ENCODE measurements around the gene TRDN.

Gene TRDN

DNA sequence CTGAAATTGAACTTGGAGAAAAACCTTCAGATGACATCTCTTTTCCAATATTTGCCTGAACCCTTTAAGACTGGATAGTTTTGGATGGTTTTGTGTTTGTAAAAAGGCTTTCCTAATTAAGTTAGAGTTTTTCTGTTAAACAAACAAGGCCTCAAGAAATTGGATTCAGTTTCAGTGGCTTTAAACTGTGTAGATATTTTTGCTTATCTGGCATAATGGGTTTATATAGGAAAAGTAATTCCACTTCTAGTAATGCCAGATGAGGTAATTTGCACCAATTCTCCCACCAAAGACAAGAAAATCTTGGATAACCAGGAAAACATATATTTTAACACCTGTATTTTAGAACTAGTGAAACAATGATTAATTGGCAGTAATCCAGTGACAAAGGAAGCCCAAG lies 12.0 kb upstream of the TRDN start:
- TF ChIP-seq EZH2phosphoT487 (IDR thresholded peaks at IDR 0.05; ENCODE audit: borderline replicate concordance), result no peak
- TF ChIP-seq, protein P1, sequence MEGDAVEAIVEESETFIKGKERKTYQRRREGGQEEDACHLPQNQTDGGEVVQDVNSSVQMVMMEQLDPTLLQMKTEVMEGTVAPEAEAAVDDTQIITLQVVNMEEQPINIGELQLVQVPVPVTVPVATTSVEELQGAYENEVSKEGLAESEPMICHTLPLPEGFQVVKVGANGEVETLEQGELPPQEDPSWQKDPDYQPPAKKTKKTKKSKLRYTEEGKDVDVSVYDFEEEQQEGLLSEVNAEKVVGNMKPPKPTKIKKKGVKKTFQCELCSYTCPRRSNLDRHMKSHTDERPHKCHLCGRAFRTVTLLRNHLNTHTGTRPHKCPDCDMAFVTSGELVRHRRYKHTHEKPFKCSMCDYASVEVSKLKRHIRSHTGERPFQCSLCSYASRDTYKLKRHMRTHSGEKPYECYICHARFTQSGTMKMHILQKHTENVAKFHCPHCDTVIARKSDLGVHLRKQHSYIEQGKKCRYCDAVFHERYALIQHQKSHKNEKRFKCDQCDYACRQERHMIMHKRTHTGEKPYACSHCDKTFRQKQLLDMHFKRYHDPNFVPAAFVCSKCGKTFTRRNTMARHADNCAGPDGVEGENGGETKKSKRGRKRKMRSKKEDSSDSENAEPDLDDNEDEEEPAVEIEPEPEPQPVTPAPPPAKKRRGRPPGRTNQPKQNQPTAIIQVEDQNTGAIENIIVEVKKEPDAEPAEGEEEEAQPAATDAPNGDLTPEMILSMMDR (conservative IDR thresholded peaks at IDR 0.05; ENCODE audit: low read length), result no peak

DNA sequence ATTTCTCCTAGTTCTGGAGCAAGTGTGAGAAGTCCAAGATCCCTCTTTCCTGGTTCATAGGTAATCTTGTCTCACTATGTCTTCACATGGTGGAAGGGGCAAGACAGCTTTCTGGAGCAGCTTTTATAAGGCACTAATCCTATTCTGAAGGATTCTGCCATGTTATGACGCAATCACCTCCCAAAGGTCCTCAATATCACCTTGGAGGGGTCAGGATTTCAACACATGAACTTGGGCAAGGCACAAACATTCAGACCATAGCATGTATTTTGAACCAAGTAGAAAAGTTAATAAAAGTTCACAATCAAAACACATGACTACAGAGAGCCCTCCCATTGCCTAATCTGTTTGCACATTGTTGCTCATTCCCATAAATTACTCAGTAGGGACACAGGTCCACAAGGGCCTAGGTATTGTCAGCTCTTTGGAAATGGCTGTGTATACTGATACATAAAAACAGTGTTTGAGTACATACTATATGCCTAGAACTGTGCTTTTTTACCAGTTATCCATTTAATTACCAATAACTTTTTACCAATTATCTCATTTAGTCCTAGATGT lies 11.3 kb upstream of the TRDN start:
- Histone ChIP-seq H4K20me1 (ENCODE audit: insufficient read depth, low read length, poor library complexity, severe bottlenecking) (no peaks in the 10 kb centered on the region), H3K9me3 (ENCODE audit: insufficient read depth, low read depth, low read length) (no peaks in the 10 kb centered on the region), H3K79me2 (ENCODE audit: insufficient read depth, low read length) (no peaks in the 10 kb centered on the region), H3K36me3 (ENCODE audit: insufficient read depth, low read length) (no peaks in the 10 kb centered on the region), H3F3A (ENCODE audit: low read depth) (no peaks in the 10 kb centered on the region), H2AFZ (ENCODE audit: low read length) (no peak overlapping the region), H3K27me3 (ENCODE audit: insufficient read depth, low read length, poor library complexity, severe bottlenecking) (no peaks in the 10 kb centered on the region), H3K9me2 (replicated peaks; ENCODE audit: low read depth, low read length) (no peaks in the 10 kb centered on the region), H3K4me2 (ENCODE audit: low read depth, low read length, poor library complexity, severe bottlenecking) (no peak overlapping the region), H3K4me1 (ENCODE audit: insufficient read depth, low read length, poor library complexity, severe bottlenecking) (peaks cover 5% of the 10 kb centered on the region), H3K9ac (ENCODE audit: low read depth, low read length, poor library complexity, severe bottlenecking) (no peak overlapping the region), H3K4me3 (ENCODE audit: low read length, poor library complexity, severe bottlenecking) (no peak overlapping the region)
- TF ChIP-seq, protein P1 (conservative IDR thresholded peaks at IDR 0.05; ENCODE audit: low read length), result no peak
- TF ChIP-seq EZH2phosphoT487 (IDR thresholded peaks at IDR 0.05; ENCODE audit: borderline replicate concordance), result no peak

More for the DNA sequence above, 12.0 kb upstream of the TRDN start:
- H3K4me1 ChIP-seq (ENCODE audit: insufficient read depth, low read length, poor library complexity, severe bottlenecking), result peaks cover 5% of the 10 kb centered on the region
- no peaks in the 10 kb centered on the region for H3K9me2 ChIP-seq (replicated peaks; ENCODE audit: low read depth, low read length)
- H3K9me3 ChIP-seq (ENCODE audit: insufficient read depth, low read depth, low read length), result no peaks in the 10 kb centered on the region
- no peak overlapping the region for H3K4me2 ChIP-seq (ENCODE audit: low read depth, low read length, poor library complexity, severe bottlenecking)
- no peaks in the 10 kb centered on the region for H3K27me3 ChIP-seq (ENCODE audit: insufficient read depth, low read length, poor library complexity, severe bottlenecking)
- H3K79me2 ChIP-seq (ENCODE audit: insufficient read depth, low read length), result no peaks in the 10 kb centered on the region
- no peaks in the 10 kb centered on the region for H3K36me3 ChIP-seq (ENCODE audit: insufficient read depth, low read length)
- no peaks in the 10 kb centered on the region for H4K20me1 ChIP-seq (ENCODE audit: insufficient read depth, low read length, poor library complexity, severe bottlenecking)
- H2AFZ ChIP-seq (ENCODE audit: low read length), result 0 out of 2 replicates have a peak overlapping the region, but pooled peaks have one; percentile 31
- H3F3A ChIP-seq (ENCODE audit: low read depth), result no peaks in the 10 kb centered on the region
- no peak overlapping the region for H3K4me3 ChIP-seq (ENCODE audit: low read length, poor library complexity, severe bottlenecking)
- H3K9ac ChIP-seq (ENCODE audit: low read depth, low read length, poor library complexity, severe bottlenecking), result no peak overlapping the region

DNA sequence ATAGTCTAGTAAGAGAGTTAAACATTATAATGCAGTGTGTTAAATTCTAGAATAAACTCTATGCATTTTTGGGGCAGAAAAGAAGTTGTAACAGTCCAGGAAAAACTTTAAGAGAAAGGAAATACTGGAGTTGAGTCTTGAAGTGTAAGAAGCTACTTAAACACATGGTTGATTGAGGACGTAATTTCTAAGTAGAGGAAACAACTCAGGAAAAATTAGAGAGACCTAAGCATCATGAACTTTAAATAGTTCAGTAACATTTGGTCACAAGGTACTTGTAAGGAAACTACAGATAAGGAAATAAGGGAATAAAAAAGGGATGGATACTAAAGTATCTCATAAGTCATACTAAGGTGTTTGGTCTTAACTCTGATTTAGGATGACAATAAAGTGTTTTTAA lies 4.7 kb upstream of the TRDN start:
- Histone ChIP-seq H3K79me2 (ENCODE audit: insufficient read depth, low read length) (no peaks in the 10 kb centered on the region), H2AFZ (ENCODE audit: low read length) (no peak overlapping the region), H3K9ac (ENCODE audit: low read depth, low read length, poor library complexity, severe bottlenecking) (no peak overlapping the region), H3K4me3 (ENCODE audit: low read length, poor library complexity, severe bottlenecking) (no peak overlapping the region), H4K20me1 (ENCODE audit: insufficient read depth, low read length, poor library complexity, severe bottlenecking) (no peaks in the 10 kb centered on the region), H3K4me2 (ENCODE audit: low read depth, low read length, poor library complexity, severe bottlenecking) (no peak overlapping the region), H3K9me3 (ENCODE audit: insufficient read depth, low read depth, low read length) (no peaks in the 10 kb centered on the region), H3F3A (ENCODE audit: low read depth) (no peaks in the 10 kb centered on the region), H3K36me3 (ENCODE audit: insufficient read depth, low read length) (no peaks in the 10 kb centered on the region), H3K27me3 (ENCODE audit: insufficient read depth, low read length, poor library complexity, severe bottlenecking) (no peaks in the 10 kb centered on the region), H3K4me1 (ENCODE audit: insufficient read depth, low read length, poor library complexity, severe bottlenecking) (no peaks in the 10 kb centered on the region), H3K9me2 (replicated peaks; ENCODE audit: low read depth, low read length) (no peaks in the 10 kb centered on the region)
- TF ChIP-seq EZH2phosphoT487 (IDR thresholded peaks at IDR 0.05; ENCODE audit: borderline replicate concordance), result no peak
- TF ChIP-seq, protein P1 (conservative IDR thresholded peaks at IDR 0.05; ENCODE audit: low read length), result no peak
